Urothelium cell line (cell line): ENCODE results near the gene CYB5D1.
A peak's percentile ranks its signal among the peaks of the same experiment; 100 is the strongest.

Source experiments
- DNase-seq: peaks from one replicate; pipeline ENCODE4 v3.0.0; 2011; ENCODE audit warnings: low spot score, mixed read lengths
- FAIRE-seq: peaks from 2 replicates; lab custom pipeline; 2011; peaks lifted over from hg19 to GRCh38; lab: Jason Lieb, UNC

CYB5D1 gene

GRCh38 chr17:7844292-7845154 is 13.3 kb upstream of the CYB5D1 start:
- FAIRE-seq (no peak), DNase-seq (peak; percentile 86)

GRCh38 chr17:7845359-7846062 is 12.3 kb upstream of the CYB5D1 start:
- FAIRE-seq (no peak), DNase-seq (no peak)

GRCh38 chr17:7846063-7846735 is 11.6 kb upstream of the CYB5D1 start:
- no peak for FAIRE-seq

GRCh38 chr17:7846765-7847661 is 10.8 kb upstream of the CYB5D1 start:
- FAIRE-seq: no peak
- DNase-seq: no peak

More at GRCh38 chr17:7846063-7846735, 11.6 kb upstream of the CYB5D1 start:
- DNase-seq: no peak

GRCh38 chr17:7848131-7848579 is 9.6 kb upstream of the CYB5D1 start:
- no peak for FAIRE-seq
- DNase-seq: no peak

- FAIRE-seq (no peak), DNase-seq (no peak)
Observed at GRCh38 chr17:7848739-7849129, 9.1 kb upstream of the CYB5D1 start.

GRCh38 chr17:7849130-7849750 is 8.6 kb upstream of the CYB5D1 start:
- no peak for DNase-seq
- no peak for FAIRE-seq

GRCh38 chr17:7849751-7850504 is 7.9 kb upstream of the CYB5D1 start:
- no peak for FAIRE-seq
- DNase-seq: no peak

- no peak for FAIRE-seq
Observed at GRCh38 chr17:7850701-7851437, 6.9 kb upstream of the CYB5D1 start.

GRCh38 chr17:7851438-7852261 is 6.2 kb upstream of the CYB5D1 start:
- no peak for FAIRE-seq

More at GRCh38 chr17:7850701-7851437, 6.9 kb upstream of the CYB5D1 start:
- DNase-seq: no peak

GRCh38 chr17:7852262-7852670 is 5.5 kb upstream of the CYB5D1 start:
- no peak for FAIRE-seq
- no peak for DNase-seq

More at GRCh38 chr17:7851438-7852261, 6.2 kb upstream of the CYB5D1 start:
- peak; percentile 68 for DNase-seq

- FAIRE-seq: no peak
- no peak for DNase-seq
Observed at GRCh38 chr17:7852919-7853690, 4.7 kb upstream of the CYB5D1 start.

GRCh38 chr17:7853691-7854038 is 4.1 kb upstream of the CYB5D1 start:
- no peak for DNase-seq

GRCh38 chr17:7854078-7854777 is 3.6 kb upstream of the CYB5D1 start:
- FAIRE-seq (no peak), DNase-seq (no peak)

More at GRCh38 chr17:7853691-7854038, 4.1 kb upstream of the CYB5D1 start:
- no peak for FAIRE-seq

GRCh38 chr17:7854851-7855659 is 2.7 kb upstream of the CYB5D1 start, which contains the start of gene TMEM88:
TSS of gene TMEM88 (plus strand) at chr17:7855066. CDS start at chr17:7855075, 9 bp downstream.
- FAIRE-seq (no peak), DNase-seq (no peak)
